ENCODE results near the gene FKBP15.

- no peak for TF ChIP-seq EZH2 (IDR thresholded peaks at IDR 0.05; ENCODE audit: low read depth)
- TF ChIP-seq, protein P1, sequence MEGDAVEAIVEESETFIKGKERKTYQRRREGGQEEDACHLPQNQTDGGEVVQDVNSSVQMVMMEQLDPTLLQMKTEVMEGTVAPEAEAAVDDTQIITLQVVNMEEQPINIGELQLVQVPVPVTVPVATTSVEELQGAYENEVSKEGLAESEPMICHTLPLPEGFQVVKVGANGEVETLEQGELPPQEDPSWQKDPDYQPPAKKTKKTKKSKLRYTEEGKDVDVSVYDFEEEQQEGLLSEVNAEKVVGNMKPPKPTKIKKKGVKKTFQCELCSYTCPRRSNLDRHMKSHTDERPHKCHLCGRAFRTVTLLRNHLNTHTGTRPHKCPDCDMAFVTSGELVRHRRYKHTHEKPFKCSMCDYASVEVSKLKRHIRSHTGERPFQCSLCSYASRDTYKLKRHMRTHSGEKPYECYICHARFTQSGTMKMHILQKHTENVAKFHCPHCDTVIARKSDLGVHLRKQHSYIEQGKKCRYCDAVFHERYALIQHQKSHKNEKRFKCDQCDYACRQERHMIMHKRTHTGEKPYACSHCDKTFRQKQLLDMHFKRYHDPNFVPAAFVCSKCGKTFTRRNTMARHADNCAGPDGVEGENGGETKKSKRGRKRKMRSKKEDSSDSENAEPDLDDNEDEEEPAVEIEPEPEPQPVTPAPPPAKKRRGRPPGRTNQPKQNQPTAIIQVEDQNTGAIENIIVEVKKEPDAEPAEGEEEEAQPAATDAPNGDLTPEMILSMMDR (conservative IDR thresholded peaks at IDR 0.05), result no peak
Observed at GRCh38 chr9:113131689-113132151, 89.4 kb downstream of the FKBP15 start.
